Measurements from ENCODE around the gene SYNDIG1L. TPM values are rescaled to one million over a fixed set of nuclear protein-coding genes. Genes with fewer than 3 reads are reported as not detected.

The SYNDIG1L gene
- total RNA-seq, 3 donors from 2014 or later (not counting 1 experiment from before 2014, with no cell fraction given): 0.30 TPM; not detected in 2

DNA sequence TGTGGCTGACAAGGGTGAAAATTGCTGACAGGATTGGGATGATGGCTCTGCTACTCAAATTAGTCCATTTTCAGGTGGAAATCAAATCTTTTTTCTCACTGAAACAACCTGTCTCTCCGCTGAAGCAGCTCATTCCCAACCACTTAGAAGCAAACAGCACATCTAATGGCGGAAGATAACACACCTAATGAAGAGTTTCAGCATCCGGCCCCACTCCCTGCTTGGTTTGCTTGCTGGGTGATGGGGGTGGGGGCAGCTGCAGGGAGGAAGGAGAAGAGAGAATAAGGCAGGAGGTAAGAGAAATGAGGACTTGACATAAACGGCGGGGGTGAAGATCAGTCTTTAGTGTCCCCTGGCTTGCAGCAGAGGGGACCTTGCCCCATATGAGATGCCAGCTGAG is 4.0 kb downstream of the SYNDIG1L start:
- no peak overlapping the region for H3K4me3 Mint-ChIP-seq
- Histone ChIP-seq H3K27ac (ENCODE audit: low read length) (no peak overlapping the region), H3K9me3 (ENCODE audit: control insufficient read depth, insufficient read depth, low read length) (no peaks in the 10 kb centered on the region), H3K27me3 (ENCODE audit: control insufficient read depth, insufficient read depth, low read length) (peaks cover 21% of the 10 kb centered on the region), H3K36me3 (ENCODE audit: control insufficient read depth, insufficient read depth, low read length) (no peaks in the 10 kb centered on the region), H3K4me1 (ENCODE audit: control insufficient read depth, insufficient read depth, low read length) (peaks cover 3% of the 10 kb centered on the region), H3K4me3 (ENCODE audit: low read length) (no peak overlapping the region)
- 83% methylated on average over 5 of the region's 5 CpGs for WGBS (ENCODE audit: insufficient coverage)
- no peaks in the 10 kb centered on the region for H3K9me3 Mint-ChIP-seq
- peaks cover 26 to 27% of the 10 kb centered on the region in 2 donors for H3K27me3 Mint-ChIP-seq (ENCODE audit: low read depth in 2 of 2)
- TF ChIP-seq, protein P1, sequence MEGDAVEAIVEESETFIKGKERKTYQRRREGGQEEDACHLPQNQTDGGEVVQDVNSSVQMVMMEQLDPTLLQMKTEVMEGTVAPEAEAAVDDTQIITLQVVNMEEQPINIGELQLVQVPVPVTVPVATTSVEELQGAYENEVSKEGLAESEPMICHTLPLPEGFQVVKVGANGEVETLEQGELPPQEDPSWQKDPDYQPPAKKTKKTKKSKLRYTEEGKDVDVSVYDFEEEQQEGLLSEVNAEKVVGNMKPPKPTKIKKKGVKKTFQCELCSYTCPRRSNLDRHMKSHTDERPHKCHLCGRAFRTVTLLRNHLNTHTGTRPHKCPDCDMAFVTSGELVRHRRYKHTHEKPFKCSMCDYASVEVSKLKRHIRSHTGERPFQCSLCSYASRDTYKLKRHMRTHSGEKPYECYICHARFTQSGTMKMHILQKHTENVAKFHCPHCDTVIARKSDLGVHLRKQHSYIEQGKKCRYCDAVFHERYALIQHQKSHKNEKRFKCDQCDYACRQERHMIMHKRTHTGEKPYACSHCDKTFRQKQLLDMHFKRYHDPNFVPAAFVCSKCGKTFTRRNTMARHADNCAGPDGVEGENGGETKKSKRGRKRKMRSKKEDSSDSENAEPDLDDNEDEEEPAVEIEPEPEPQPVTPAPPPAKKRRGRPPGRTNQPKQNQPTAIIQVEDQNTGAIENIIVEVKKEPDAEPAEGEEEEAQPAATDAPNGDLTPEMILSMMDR (IDR thresholded peaks at IDR 0.05): no peak
- H3K27ac Mint-ChIP-seq: no peak overlapping the region
- H3K4me1 Mint-ChIP-seq: peaks cover 0 to 4% of the 10 kb centered on the region in 2 donors
- intact Hi-C loops (cut with micrococcal nuclease): no loop called here
- ATAC-seq: no peak
- H3K36me3 Mint-ChIP-seq: no peaks in the 10 kb centered on the region
- DNase-seq: no peak

DNA sequence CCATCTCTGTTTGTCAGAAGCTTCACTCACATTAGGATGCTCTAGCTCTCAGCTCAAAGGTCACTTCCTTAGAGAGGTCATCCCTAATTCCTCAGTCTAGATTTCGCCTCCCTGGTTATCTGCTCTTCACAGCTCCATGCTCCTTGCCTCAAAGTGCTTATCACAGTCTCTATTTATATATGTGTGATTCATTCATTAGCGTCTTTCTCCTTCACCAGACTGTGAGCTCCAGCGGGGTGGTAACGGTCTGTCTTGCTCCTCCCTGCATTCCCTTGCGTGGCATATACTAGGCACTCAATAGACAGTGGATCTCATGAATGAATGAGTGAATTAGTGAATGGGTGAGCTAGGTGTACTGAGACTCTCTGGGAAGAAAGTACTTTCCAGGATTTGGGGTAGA is 6.9 kb downstream of the SYNDIG1L start:
- peaks cover 7% of the 10 kb centered on the region for H3K27me3 ChIP-seq (ENCODE audit: control insufficient read depth, insufficient read depth, low read length)
- no peak overlapping the region for H3K27ac ChIP-seq (ENCODE audit: low read length)
- H3K4me3 ChIP-seq (ENCODE audit: low read length): no peak overlapping the region
- no peaks in the 10 kb centered on the region for H3K4me1 ChIP-seq (ENCODE audit: control insufficient read depth, insufficient read depth, low read length)
- Mint-ChIP-seq H3K27me3 (ENCODE audit: low read depth in 2 of 2) (peaks cover 18% of the 10 kb centered on the region in 2 donors), H3K4me3 (no peak overlapping the region), H3K27ac (no peak overlapping the region), H3K4me1 (no peaks in the 10 kb centered on the region), H3K36me3 (no peaks in the 10 kb centered on the region), H3K9me3 (no peaks in the 10 kb centered on the region)
- no peaks in the 10 kb centered on the region for H3K9me3 ChIP-seq (ENCODE audit: control insufficient read depth, insufficient read depth, low read length)
- DNase-seq (no peak), ATAC-seq (no peak)
- intact Hi-C loops (cut with micrococcal nuclease): no loop called here
- no peaks in the 10 kb centered on the region for H3K36me3 ChIP-seq (ENCODE audit: control insufficient read depth, insufficient read depth, low read length)
- WGBS (ENCODE audit: insufficient coverage): 77% methylated on average over 5 of the region's 5 CpGs
- TF ChIP-seq, protein P1 (IDR thresholded peaks at IDR 0.05): no peak

DNA sequence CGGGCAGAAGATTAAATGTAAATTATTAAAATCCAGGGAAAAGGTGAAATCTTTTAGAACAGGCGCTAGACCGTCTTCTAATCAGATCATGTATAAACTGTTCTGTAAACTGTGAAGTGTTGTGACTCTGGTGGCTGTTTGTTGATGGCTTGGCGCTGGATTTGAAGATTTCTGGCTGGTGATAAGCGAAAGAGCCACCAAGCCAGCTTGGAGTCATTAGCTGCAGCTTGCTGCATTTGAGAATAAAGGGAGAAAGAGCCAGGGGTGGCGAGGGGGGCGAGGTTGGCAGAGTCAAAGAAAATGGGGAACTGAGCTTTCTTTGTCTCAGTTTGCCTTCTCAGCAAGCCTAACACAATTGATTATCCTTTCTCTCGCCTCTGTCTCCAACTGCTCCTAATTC is 8.0 kb downstream of the SYNDIG1L start:
- H3K4me1 Mint-ChIP-seq: no peaks in the 10 kb centered on the region
- Histone ChIP-seq H3K4me1 (ENCODE audit: control insufficient read depth, insufficient read depth, low read length) (no peaks in the 10 kb centered on the region), H3K9me3 (ENCODE audit: control insufficient read depth, insufficient read depth, low read length) (no peaks in the 10 kb centered on the region), H3K27me3 (ENCODE audit: control insufficient read depth, insufficient read depth, low read length) (peaks cover 6% of the 10 kb centered on the region), H3K27ac (ENCODE audit: low read length) (no peak overlapping the region), H3K4me3 (ENCODE audit: low read length) (no peak overlapping the region), H3K36me3 (ENCODE audit: control insufficient read depth, insufficient read depth, low read length) (no peaks in the 10 kb centered on the region)
- DNase-seq (no peak), ATAC-seq (no peak)
- intact Hi-C loops (cut with micrococcal nuclease): no loop called here
- H3K9me3 Mint-ChIP-seq: no peaks in the 10 kb centered on the region
- H3K27me3 Mint-ChIP-seq (ENCODE audit: low read depth in 2 of 2): peaks cover 21 to 22% of the 10 kb centered on the region in 2 donors
- H3K4me3 Mint-ChIP-seq: no peak overlapping the region
- no peak overlapping the region for H3K27ac Mint-ChIP-seq
- WGBS (ENCODE audit: insufficient coverage): 55% methylated on average over 8 of the region's 8 CpGs
- TF ChIP-seq, protein P1 (IDR thresholded peaks at IDR 0.05): no peak
- no peaks in the 10 kb centered on the region for H3K36me3 Mint-ChIP-seq

DNA sequence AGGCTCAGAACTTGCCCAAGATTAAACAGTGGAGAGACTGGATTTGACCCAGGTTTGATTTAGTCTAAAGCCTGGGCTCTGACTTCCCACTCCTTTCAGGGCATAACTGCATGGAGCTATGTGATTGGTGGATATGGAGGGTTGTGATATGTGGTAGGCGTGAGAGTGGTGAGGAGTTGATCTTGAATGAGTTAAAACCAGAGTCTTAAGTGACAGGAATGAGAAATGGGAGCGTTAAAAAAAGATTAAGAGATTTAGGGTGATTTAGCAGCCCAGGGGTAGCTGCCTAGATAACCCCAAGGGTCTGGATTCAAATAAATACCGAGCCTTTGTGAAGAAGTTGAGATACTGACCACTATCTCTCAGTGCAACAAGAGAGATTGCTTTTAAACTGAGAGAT is 8.4 kb downstream of the SYNDIG1L start:
- Histone ChIP-seq H3K4me1 (ENCODE audit: control insufficient read depth, insufficient read depth, low read length) (no peaks in the 10 kb centered on the region), H3K27ac (ENCODE audit: low read length) (no peak overlapping the region), H3K36me3 (ENCODE audit: control insufficient read depth, insufficient read depth, low read length) (no peaks in the 10 kb centered on the region), H3K4me3 (ENCODE audit: low read length) (no peak overlapping the region), H3K9me3 (ENCODE audit: control insufficient read depth, insufficient read depth, low read length) (no peaks in the 10 kb centered on the region), H3K27me3 (ENCODE audit: control insufficient read depth, insufficient read depth, low read length) (peaks cover 3% of the 10 kb centered on the region)
- intact Hi-C loops (cut with micrococcal nuclease): no loop called here
- no peaks in the 10 kb centered on the region for H3K4me1 Mint-ChIP-seq
- no peak for ATAC-seq
- no peak for DNase-seq
- no peaks in the 10 kb centered on the region for H3K36me3 Mint-ChIP-seq
- no peak overlapping the region for H3K4me3 Mint-ChIP-seq
- H3K27me3 Mint-ChIP-seq (ENCODE audit: low read depth in 2 of 2): peaks cover 20 to 22% of the 10 kb centered on the region in 2 donors
- H3K27ac Mint-ChIP-seq: no peak overlapping the region
- TF ChIP-seq, protein P1 (IDR thresholded peaks at IDR 0.05): no peak
- WGBS (ENCODE audit: insufficient coverage): 53% methylated on average over 2 of the region's 3 CpGs
- no peaks in the 10 kb centered on the region for H3K9me3 Mint-ChIP-seq
